HCT116 (cell line): ENCODE results near the gene MARS1.

Source experiments
- CEBPB ChIP-seq: IDR thresholded peaks from 2 replicates; pipeline ENCODE4 v1.6.1; 2012; ENCODE audit warnings: low read depth
- CTCF ChIP-seq, 3 experiments: fragments of 200-600 bp in 1 of 3; sonication (generic) in 1 of 3; IDR thresholded peaks in 2 of 3; conservative IDR thresholded peaks in 1 of 3; 2 replicates each; pipeline ENCODE4 v1.5.1; 2012 to 2017; ENCODE audit warnings: low read depth in 2 of 3, low read length in 2 of 3, antibody characterized with exemption in 1 of 3, borderline replicate concordance in 1 of 3, control low read depth in 1 of 3, mild to moderate bottlenecking in 1 of 3, mixed read lengths in 1 of 3, mixed run types in 1 of 3, moderate library complexity in 1 of 3; ENCODE audit not compliant: insufficient read depth in 1 of 3
- EZH2 ChIP-seq: fragments of 200-600 bp; sonication (generic); IDR thresholded peaks from 2 replicates; pipeline ENCODE4 v1.6.1; 2017; ENCODE audit warnings: antibody characterized with exemption, mixed run types
- FOSL1 ChIP-seq: IDR thresholded peaks from 2 replicates; pipeline ENCODE4 v1.6.1; 2012; ENCODE audit warnings: low read depth
- POLR2A ChIP-seq: IDR thresholded peaks from 2 replicates; pipeline ENCODE4 v1.7.0; 2011; ENCODE audit warnings: borderline replicate concordance; ENCODE audit not compliant: insufficient read depth, insufficient read length; ENCODE audit errors: extremely low read depth
- TCF7L2 ChIP-seq: IDR thresholded peaks from 2 replicates; pipeline ENCODE4 v1.7.0; 2011; ENCODE audit warnings: borderline replicate concordance, inconsistent platforms; ENCODE audit not compliant: insufficient read depth, insufficient read length; ENCODE audit errors: extremely low read depth
- TF ChIP-seq, protein P1 (sequence below): IDR thresholded peaks from 2 replicates; pipeline ENCODE4 v1.6.1; 2012
- TF ChIP-seq, protein P2 (sequence below): IDR thresholded peaks from 2 replicates; pipeline ENCODE4 v1.6.1; 2012; ENCODE audit warnings: low read depth

DNA sequence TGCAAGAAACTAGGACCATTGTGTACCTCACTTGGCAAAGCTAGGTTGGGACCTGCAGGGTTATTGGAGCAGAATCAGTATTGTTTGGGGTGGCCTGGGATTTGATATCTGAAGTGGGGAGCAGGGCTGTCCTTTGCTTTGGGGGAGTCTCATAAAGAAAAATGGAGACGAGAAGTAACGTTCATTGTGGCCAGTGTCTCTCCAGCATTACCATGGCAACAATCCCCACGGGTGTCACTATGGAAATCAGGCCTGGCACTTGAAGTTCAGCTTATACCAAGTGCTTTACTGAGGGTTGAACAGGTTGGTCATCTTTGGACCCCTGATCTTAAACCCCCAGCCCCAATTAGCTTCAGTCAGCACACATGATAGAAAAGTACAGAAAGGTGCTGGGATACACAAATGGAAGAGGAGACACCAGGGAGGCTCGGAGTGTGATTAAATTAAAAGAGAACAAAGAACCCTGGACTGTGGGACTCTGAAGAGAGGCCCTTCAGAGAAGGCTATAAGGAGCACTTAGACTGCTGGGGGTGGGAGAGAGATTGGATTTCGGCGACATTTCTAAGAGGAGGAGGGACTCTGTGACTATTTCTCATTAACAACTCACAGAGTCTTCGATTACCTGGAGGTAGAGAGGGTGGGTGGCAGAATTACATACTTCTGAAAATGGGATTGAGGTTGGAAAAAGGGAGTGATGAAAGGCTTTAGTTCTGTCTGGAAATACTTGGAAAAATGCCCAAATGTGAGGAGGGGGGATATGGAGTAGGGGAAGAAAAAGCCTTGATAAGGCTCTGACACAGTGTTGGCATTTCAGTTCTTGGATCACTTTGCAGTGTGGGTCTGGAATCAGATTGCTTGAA lies 65.7 kb downstream of the MARS1 start:
- TF ChIP-seq FOSL1 = no peak
- no peak for TF ChIP-seq CTCF (IDR thresholded peaks at IDR 0.05 in 2 of 3, conservative IDR thresholded peaks at IDR 0.05 in 1 of 3; ENCODE audit: borderline replicate concordance in 1 of 3, insufficient read depth in 1 of 3, low read depth in 2 of 3, low read length in 2 of 3)
- no peak for TF ChIP-seq TCF7L2
- no peak for TF ChIP-seq EZH2
- TF ChIP-seq, protein P1, sequence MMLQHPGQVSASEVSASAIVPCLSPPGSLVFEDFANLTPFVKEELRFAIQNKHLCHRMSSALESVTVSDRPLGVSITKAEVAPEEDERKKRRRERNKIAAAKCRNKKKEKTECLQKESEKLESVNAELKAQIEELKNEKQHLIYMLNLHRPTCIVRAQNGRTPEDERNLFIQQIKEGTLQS = no peak
- no peak for TF ChIP-seq POLR2A
- TF ChIP-seq CEBPB = no peak
- TF ChIP-seq, protein P2, sequence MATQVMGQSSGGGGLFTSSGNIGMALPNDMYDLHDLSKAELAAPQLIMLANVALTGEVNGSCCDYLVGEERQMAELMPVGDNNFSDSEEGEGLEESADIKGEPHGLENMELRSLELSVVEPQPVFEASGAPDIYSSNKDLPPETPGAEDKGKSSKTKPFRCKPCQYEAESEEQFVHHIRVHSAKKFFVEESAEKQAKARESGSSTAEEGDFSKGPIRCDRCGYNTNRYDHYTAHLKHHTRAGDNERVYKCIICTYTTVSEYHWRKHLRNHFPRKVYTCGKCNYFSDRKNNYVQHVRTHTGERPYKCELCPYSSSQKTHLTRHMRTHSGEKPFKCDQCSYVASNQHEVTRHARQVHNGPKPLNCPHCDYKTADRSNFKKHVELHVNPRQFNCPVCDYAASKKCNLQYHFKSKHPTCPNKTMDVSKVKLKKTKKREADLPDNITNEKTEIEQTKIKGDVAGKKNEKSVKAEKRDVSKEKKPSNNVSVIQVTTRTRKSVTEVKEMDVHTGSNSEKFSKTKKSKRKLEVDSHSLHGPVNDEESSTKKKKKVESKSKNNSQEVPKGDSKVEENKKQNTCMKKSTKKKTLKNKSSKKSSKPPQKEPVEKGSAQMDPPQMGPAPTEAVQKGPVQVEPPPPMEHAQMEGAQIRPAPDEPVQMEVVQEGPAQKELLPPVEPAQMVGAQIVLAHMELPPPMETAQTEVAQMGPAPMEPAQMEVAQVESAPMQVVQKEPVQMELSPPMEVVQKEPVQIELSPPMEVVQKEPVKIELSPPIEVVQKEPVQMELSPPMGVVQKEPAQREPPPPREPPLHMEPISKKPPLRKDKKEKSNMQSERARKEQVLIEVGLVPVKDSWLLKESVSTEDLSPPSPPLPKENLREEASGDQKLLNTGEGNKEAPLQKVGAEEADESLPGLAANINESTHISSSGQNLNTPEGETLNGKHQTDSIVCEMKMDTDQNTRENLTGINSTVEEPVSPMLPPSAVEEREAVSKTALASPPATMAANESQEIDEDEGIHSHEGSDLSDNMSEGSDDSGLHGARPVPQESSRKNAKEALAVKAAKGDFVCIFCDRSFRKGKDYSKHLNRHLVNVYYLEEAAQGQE = no peak
